ENCODE measurements around the gene FUT8. TPM values are rescaled to one million over a fixed set of nuclear protein-coding genes. Genes with fewer than 3 reads are reported as not detected.
"Not testable (repeated sequence)": the region's sequence is repeated elsewhere in the genome, so short reads cannot be mapped to it uniquely, and the experiment has no call there.

The FUT8 gene
- polyA plus RNA-seq, 1 experiment, result 45.1 TPM

- TF ChIP-seq CTCF (IDR thresholded peaks at IDR 0.05; ENCODE audit: low read depth, low read length), result no peak
- no peak for DNase-seq (ENCODE audit: low read depth, low spot score)
- Histone ChIP-seq H3K27me3 (ENCODE audit: control insufficient read depth, insufficient read depth, low read length) (no peaks in the 10 kb centered on the region), H3K9me3 (ENCODE audit: control insufficient read depth, insufficient read depth, low read length) (peaks cover 5% of the 10 kb centered on the region), H3K27ac (ENCODE audit: low read depth, low read length) (no peak overlapping the region), H3K4me3 (ENCODE audit: low read depth, low read length) (no peak overlapping the region)
- POLR2A ChIA-PET, result no interaction called here
- CTCF ChIA-PET, result no interaction called here
Measured at GRCh38 chr14:65456247-65456646, 43.7 kb downstream of the FUT8 start.

GRCh38 chr14:65461730-65462129, 49.2 kb downstream of the FUT8 start:
- POLR2A ChIA-PET, result no interaction called here
- H3K27ac ChIP-seq (ENCODE audit: low read depth, low read length), result no peak overlapping the region
- DNase-seq (ENCODE audit: low read depth, low spot score), result no peak
- H3K27me3 ChIP-seq (ENCODE audit: control insufficient read depth, insufficient read depth, low read length), result no peaks in the 10 kb centered on the region
- CTCF ChIA-PET, result interaction anchor here (1.2 kb wide), 1 partner anchor 240 kb away, joined by 3 read pairs; no protein-coding TSS in a partner anchor
- TF ChIP-seq CTCF (IDR thresholded peaks at IDR 0.05; ENCODE audit: low read depth, low read length), result no peak
- H3K4me3 ChIP-seq (ENCODE audit: low read depth, low read length), result no peak overlapping the region
- no peaks in the 10 kb centered on the region for H3K9me3 ChIP-seq (ENCODE audit: control insufficient read depth, insufficient read depth, low read length)

- ChIA-PET POLR2A (no interaction called here), CTCF (interaction anchor here (0.6 kb wide), 1 partner anchor 297 kb away, joined by 3 read pairs; no protein-coding TSS in a partner anchor)
- H3K27ac ChIP-seq (ENCODE audit: low read depth, low read length), result no peak overlapping the region
- H3K27me3 ChIP-seq (ENCODE audit: control insufficient read depth, insufficient read depth, low read length), result no peaks in the 10 kb centered on the region
- H3K9me3 ChIP-seq (ENCODE audit: control insufficient read depth, insufficient read depth, low read length), result no peaks in the 10 kb centered on the region
- peak; percentile 23 for DNase-seq (ENCODE audit: low read depth, low spot score)
- no peak overlapping the region for H3K4me3 ChIP-seq (ENCODE audit: low read depth, low read length)
- no peak for TF ChIP-seq CTCF (IDR thresholded peaks at IDR 0.05; ENCODE audit: low read depth, low read length)
Measured at GRCh38 chr14:65462411-65462810, 49.9 kb downstream of the FUT8 start.

- CTCF ChIA-PET, result interaction anchor here (0.7 kb wide), 1 partner anchor 359 kb away, joined by 3 read pairs; no protein-coding TSS in a partner anchor
- POLR2A ChIA-PET, result no interaction called here
- Histone ChIP-seq H3K9me3 (ENCODE audit: control insufficient read depth, insufficient read depth, low read length) (no peaks in the 10 kb centered on the region; the same call in 1 of the 2 replicates), H3K4me3 (ENCODE audit: low read depth, low read length) (no peak overlapping the region), H3K27ac (ENCODE audit: low read depth, low read length) (no peak overlapping the region), H3K27me3 (ENCODE audit: control insufficient read depth, insufficient read depth, low read length) (no peaks in the 10 kb centered on the region)
- no peak for TF ChIP-seq CTCF (IDR thresholded peaks at IDR 0.05; ENCODE audit: low read depth, low read length)
- DNase-seq (ENCODE audit: low read depth, low spot score), result no peak
Measured at GRCh38 chr14:65465584-65465983, 53.1 kb downstream of the FUT8 start.

GRCh38 chr14:65467926-65468325, 55.4 kb downstream of the FUT8 start:
- CTCF ChIA-PET, result not testable (repeated sequence)
- POLR2A ChIA-PET, result interaction anchor here (0.7 kb wide), 1 partner anchor 1757 kb away, joined by 4 read pairs; no protein-coding TSS in a partner anchor

GRCh38 chr14:65469903-65470302, 57.4 kb downstream of the FUT8 start:
- no peak for TF ChIP-seq CTCF (IDR thresholded peaks at IDR 0.05; ENCODE audit: low read depth, low read length)
- Histone ChIP-seq H3K4me3 (ENCODE audit: low read depth, low read length) (no peak overlapping the region), H3K27ac (ENCODE audit: low read depth, low read length) (no peak overlapping the region), H3K27me3 (ENCODE audit: control insufficient read depth, insufficient read depth, low read length) (no peaks in the 10 kb centered on the region), H3K9me3 (ENCODE audit: control insufficient read depth, insufficient read depth, low read length) (no peaks in the 10 kb centered on the region; the same call in 1 of the 2 replicates)
- DNase-seq (ENCODE audit: low read depth, low spot score), result no peak
- POLR2A ChIA-PET, result no interaction called here
- CTCF ChIA-PET, result no interaction called here

More at GRCh38 chr14:65467926-65468325, 55.4 kb downstream of the FUT8 start:
- H3K27me3 ChIP-seq (ENCODE audit: control insufficient read depth, insufficient read depth, low read length); DNase-seq (ENCODE audit: low read depth, low spot score); H3K27ac ChIP-seq (ENCODE audit: low read depth, low read length); H3K9me3 ChIP-seq (ENCODE audit: control insufficient read depth, insufficient read depth, low read length); H3K4me3 ChIP-seq (ENCODE audit: low read depth, low read length): not testable (repeated sequence)
